Activated CD8-positive, alpha-beta T cell treated with anti-CD3 and anti-CD28 coated beads for 36 hours (primary cell): Measurements from ENCODE around the gene LYVE1. TPM values are rescaled to one million over a fixed set of nuclear protein-coding genes. Genes with fewer than 3 reads are reported as not detected.
A peak's percentile ranks its signal among the peaks of the same experiment; 100 is the strongest.

Experiments used
- ATAC-seq: fragments of 200-7000 bp; cut with Tn5 transposase; one replicate; pipeline ENCODE4 v1.10.0; 2021; ENCODE audit warnings: mild to moderate bottlenecking, moderate library complexity
- CTCF ChIA-PET: fragments of 350-600 bp; sonication (Branson Sonifier 250); formaldehyde crosslinking; loops from one replicate; lab custom pipeline; 2021; ENCODE audit warnings: antibody characterized with exemption; lab: Charles Lee
- POLR2A ChIA-PET: fragments of 350-600 bp; sonication (Branson Sonifier 250); formaldehyde crosslinking; loops from one replicate; lab custom pipeline; 2021; ENCODE audit warnings: antibody characterized with exemption; lab: Charles Lee
- DNase-seq: peaks from one replicate; pipeline ENCODE4 v3.0.0-alpha.2; 2020
- H3K27ac Mint-ChIP-seq: one replicate; pipeline ENCODE4 v1.8.0; 2021; ENCODE audit warnings: mild to moderate bottlenecking, mixed read lengths
- H3K27me3 Mint-ChIP-seq: one replicate; pipeline ENCODE4 v1.8.0; 2021; ENCODE audit warnings: mixed read lengths
- H3K36me3 Mint-ChIP-seq: one replicate; pipeline ENCODE4 v1.8.0; 2021; ENCODE audit warnings: low read depth, mixed read lengths
- H3K4me1 Mint-ChIP-seq: one replicate; pipeline ENCODE4 v1.8.0; 2021; ENCODE audit warnings: low read depth, mixed read lengths
- H3K4me3 Mint-ChIP-seq: one replicate; pipeline ENCODE4 v1.8.0; 2021; ENCODE audit warnings: mild to moderate bottlenecking, moderate library complexity, mixed read lengths
- H3K9me3 Mint-ChIP-seq: one replicate; pipeline ENCODE4 v1.8.0; 2021; ENCODE audit warnings: mixed read lengths
- intact Hi-C: fragments of 100-400 bp; cut with micrococcal nuclease; formaldehyde crosslinking; loops from one replicate; pipeline ENCODE4 v1.10.0; 2022
- total RNA-seq, 2 experiments: library from RNA; stranded (reverse); gene quantifications; one replicate each; pipeline ENCODE4 v1.2.3, GENCODE V29; 2021
- TF ChIP-seq, protein P1 (sequence below): fragments of 200-600 bp; IDR thresholded peaks from one replicate; pipeline ENCODE4 v1.8.0; 2022; ENCODE audit warnings: antibody characterized with exemption, mild to moderate bottlenecking

Gene LYVE1
- total RNA-seq, 2 experiments from 2014 or later: not detected

DNA sequence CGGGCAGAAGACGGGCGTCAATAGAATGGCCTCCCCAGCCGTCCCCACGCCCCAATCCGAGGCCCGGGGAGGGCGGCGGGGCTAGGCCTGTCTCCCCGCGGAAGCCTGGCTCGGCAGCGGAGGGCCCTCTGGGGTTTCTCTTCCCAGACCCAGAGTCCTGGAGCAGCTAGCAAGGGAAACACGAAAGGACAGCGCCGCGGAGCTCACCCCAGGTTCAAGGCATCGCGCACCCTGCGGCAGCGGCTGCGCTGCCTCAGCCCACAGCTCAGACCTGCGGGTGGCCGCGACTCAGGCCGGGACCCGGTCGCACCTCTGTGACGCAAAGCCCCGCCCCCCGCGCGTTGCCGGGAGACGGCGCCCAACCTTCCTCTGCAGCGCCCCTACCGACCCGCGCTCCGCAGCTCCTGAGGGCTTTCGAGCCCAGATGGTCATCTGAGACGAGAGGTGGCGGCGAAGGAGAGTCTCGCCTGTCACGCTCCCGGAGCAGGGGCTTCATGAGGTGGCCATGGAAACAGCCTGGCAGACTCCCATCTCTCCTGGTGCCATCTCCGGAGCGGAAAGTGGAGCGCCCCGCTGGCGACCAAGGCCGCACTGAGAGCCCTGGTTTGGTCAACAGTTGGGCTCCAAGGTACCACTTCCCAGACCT is 27.4 kb downstream of the LYVE1 start, which contains the start of gene RNF141:
RNF141 (minus strand) TSS at position 273 of the 646 bp plus-strand sequence. CDS start 7,029 bp downstream, outside the sequence.
- H3K9me3 Mint-ChIP-seq: no peaks in the 10 kb centered on the region
- CTCF ChIA-PET: interaction anchor here (0.6 to 4.1 kb wide), 60 partner anchors 8 to 782 kb away, joined by 3 to 53 read pairs (median 5); partner anchors contain the start of genes AMPD3 and CTR9
- intact Hi-C loops: loop anchor here (10.0 kb wide), 1 partner anchor 64 kb away; no protein-coding TSS in a partner anchor
- ATAC-seq: peak; percentile 98
- H3K4me1 Mint-ChIP-seq: peaks cover 24% of the 10 kb centered on the region
- no peaks in the 10 kb centered on the region for H3K36me3 Mint-ChIP-seq
- H3K27me3 Mint-ChIP-seq: no peaks in the 10 kb centered on the region
- TF ChIP-seq, protein P1, sequence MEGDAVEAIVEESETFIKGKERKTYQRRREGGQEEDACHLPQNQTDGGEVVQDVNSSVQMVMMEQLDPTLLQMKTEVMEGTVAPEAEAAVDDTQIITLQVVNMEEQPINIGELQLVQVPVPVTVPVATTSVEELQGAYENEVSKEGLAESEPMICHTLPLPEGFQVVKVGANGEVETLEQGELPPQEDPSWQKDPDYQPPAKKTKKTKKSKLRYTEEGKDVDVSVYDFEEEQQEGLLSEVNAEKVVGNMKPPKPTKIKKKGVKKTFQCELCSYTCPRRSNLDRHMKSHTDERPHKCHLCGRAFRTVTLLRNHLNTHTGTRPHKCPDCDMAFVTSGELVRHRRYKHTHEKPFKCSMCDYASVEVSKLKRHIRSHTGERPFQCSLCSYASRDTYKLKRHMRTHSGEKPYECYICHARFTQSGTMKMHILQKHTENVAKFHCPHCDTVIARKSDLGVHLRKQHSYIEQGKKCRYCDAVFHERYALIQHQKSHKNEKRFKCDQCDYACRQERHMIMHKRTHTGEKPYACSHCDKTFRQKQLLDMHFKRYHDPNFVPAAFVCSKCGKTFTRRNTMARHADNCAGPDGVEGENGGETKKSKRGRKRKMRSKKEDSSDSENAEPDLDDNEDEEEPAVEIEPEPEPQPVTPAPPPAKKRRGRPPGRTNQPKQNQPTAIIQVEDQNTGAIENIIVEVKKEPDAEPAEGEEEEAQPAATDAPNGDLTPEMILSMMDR: peak; percentile 87
- POLR2A ChIA-PET: interaction anchor here (0.6 to 1.8 kb wide), 12 partner anchors 10 to 210 kb away, joined by 3 to 11 read pairs (median 4); partner anchors contain the start of gene CTR9
- H3K4me3 Mint-ChIP-seq: peak within 1 kb of the TSS; percentile 93
- peak; percentile 97 for DNase-seq
- peak within 1 kb of the TSS; percentile 86 for H3K27ac Mint-ChIP-seq

DNA sequence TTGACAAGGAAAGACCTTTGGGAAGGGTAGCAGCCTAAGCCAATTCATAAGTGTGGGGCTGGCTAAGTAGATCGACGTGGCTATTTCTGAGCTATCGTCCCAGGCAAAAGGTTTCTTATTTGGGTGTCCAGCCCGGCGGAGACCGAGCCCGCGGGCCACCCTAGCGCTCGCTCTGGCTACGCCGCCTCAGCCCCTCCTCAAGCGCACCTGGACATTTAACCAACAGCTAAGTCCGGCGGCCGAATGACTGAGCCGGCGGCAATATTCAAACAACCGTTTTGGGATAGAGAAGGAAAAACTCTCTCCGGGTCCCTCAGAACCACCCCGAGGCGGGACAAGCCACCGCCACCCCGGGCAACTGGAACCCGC is 27.9 kb downstream of the LYVE1 start:
- Mint-ChIP-seq H3K36me3 (no peaks in the 10 kb centered on the region), H3K27ac (peak overlapping the region; percentile 86)

DNA sequence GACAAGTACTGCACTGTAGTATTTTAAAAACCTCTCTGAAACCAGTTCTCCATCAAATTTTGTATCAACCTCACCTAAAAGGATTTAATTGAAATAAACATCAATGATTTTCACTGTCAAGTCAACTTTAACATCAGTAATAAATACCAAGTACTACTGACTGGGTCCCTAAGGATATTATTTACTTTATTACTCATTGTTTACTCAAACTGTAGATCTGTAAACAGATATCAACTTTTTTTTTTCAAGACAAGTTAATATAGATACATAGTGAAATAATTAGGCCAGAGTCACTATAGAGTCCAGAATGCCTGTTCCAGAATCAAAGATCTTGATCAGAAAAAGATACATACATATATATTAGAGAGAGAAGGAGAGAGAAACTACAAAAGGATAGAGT is 29.1 kb downstream of the LYVE1 start:
- DNase-seq: no peak
- intact Hi-C loops: loop anchor here (5.0 kb wide), 1 partner anchor 82 kb away; the partner anchor contains the start of gene AMPD3
- Mint-ChIP-seq H3K4me3 (peak overlapping the region; percentile 93), H3K4me1 (peaks cover 28% of the 10 kb centered on the region), H3K36me3 (no peaks in the 10 kb centered on the region), H3K9me3 (no peaks in the 10 kb centered on the region), H3K27ac (no peak overlapping the region), H3K27me3 (no peaks in the 10 kb centered on the region)
- TF ChIP-seq, protein P1: no peak
- POLR2A ChIA-PET: interaction anchor here (1.7 kb wide), 1 partner anchor 8 kb away, joined by 11 read pairs; no protein-coding TSS in a partner anchor
- CTCF ChIA-PET: interaction anchor here (1.7 to 4.1 kb wide), 6 partner anchors 7 to 126 kb away, joined by 5 to 53 read pairs (median 20); no protein-coding TSS in a partner anchor
- no peak for ATAC-seq

More for the DNA sequence above, 27.9 kb downstream of the LYVE1 start:
- peaks cover 28% of the 10 kb centered on the region for H3K4me1 Mint-ChIP-seq
- intact Hi-C loops: loop anchor here (10.0 kb wide), 1 partner anchor 64 kb away; no protein-coding TSS in a partner anchor
- H3K27me3 Mint-ChIP-seq: no peaks in the 10 kb centered on the region
- DNase-seq (no peak), ATAC-seq (peak; percentile 1)
- TF ChIP-seq, protein P1: no peak
- ChIA-PET POLR2A (interaction anchor here (0.6 to 1.8 kb wide), 11 partner anchors 9 to 190 kb away, joined by 3 to 11 read pairs (median 3); no protein-coding TSS in a partner anchor), CTCF (interaction anchor here (0.6 to 4.1 kb wide), 56 partner anchors 8 to 782 kb away, joined by 3 to 53 read pairs (median 6); partner anchors contain the start of genes AMPD3 and CTR9)
- no peaks in the 10 kb centered on the region for H3K9me3 Mint-ChIP-seq
- H3K4me3 Mint-ChIP-seq: peak overlapping the region; percentile 93

DNA sequence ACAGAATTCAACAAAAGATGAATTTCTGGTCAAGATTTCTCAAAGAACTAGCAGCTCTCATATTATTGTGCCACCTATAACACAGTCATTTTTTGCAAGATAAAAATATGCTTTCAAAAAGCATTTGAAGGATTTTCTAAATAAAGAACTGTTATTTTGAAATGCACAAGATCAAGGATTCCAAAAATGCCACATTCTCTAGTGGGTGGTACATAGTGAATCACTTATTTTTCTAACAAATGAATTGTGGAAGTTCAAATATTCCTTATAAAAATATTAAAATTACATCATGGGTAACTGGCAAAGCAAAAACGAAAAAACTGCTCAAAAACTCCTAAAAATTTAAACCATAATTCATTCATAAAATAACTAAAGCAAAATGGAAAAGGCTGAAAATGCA is 29.5 kb downstream of the LYVE1 start:
- POLR2A ChIA-PET: no interaction called here
- Mint-ChIP-seq H3K27ac (no peak overlapping the region), H3K36me3 (no peaks in the 10 kb centered on the region), H3K4me3 (no peak overlapping the region), H3K9me3 (no peaks in the 10 kb centered on the region), H3K4me1 (peaks cover 28% of the 10 kb centered on the region), H3K27me3 (no peaks in the 10 kb centered on the region)
- no peak for ATAC-seq
- CTCF ChIA-PET: no interaction called here
- intact Hi-C loops: loop anchor here (5.0 kb wide), 1 partner anchor 82 kb away; the partner anchor contains the start of gene AMPD3
- no peak for DNase-seq
- TF ChIP-seq, protein P1: no peak
